Measurements from ENCODE around the gene SLCO2A1.

SLCO2A1 gene

GRCh38 chr3:134060561-134061385 is 31.0 kb upstream of the SLCO2A1 start:
- ChIA-PET POLR2A (no interaction called here), CTCF (interaction anchor here (0.6 to 2.4 kb wide), 8 partner anchors 96 to 398 kb away, joined by 3 to 9 read pairs (median 3); no protein-coding TSS in a partner anchor)
- no peaks in the 10 kb centered on the region for H3K4me1 ChIP-seq (ENCODE audit: control insufficient read depth, insufficient read depth, low read length)

GRCh38 chr3:134059671-134060560 is 30.2 kb upstream of the SLCO2A1 start:
- TF ChIP-seq ZFHX2 (tag by site-specific recombination; conservative IDR thresholded peaks at IDR 0.05) (no peak), ZNF10 (tag by site-specific recombination; IDR thresholded peaks at IDR 0.05) (no peak), ZFP69B (tag by site-specific recombination; IDR thresholded peaks at IDR 0.05) (no peak), ZNF2 (tag by site-specific recombination; IDR thresholded peaks at IDR 0.05) (no peak), ZNF664 (tag by site-specific recombination; IDR thresholded peaks at IDR 0.05) (no peak), ZNF223 (tag by site-specific recombination; IDR thresholded peaks at IDR 0.05) (no peak), BCL11A (tag by site-specific recombination; IDR thresholded peaks at IDR 0.05; ENCODE audit: low read depth) (no peak), ZNF707 (tag by site-specific recombination; IDR thresholded peaks at IDR 0.05) (no peak), ZNF549 (tag by site-specific recombination; IDR thresholded peaks at IDR 0.05) (no peak), ZSCAN30 (tag by site-specific recombination; IDR thresholded peaks at IDR 0.05) (no peak), ZNF280C (tag by site-specific recombination; IDR thresholded peaks at IDR 0.05) (no peak), ZNF629 (tag by site-specific recombination; IDR thresholded peaks at IDR 0.05) (no peak), ELK4 (IDR thresholded peaks at IDR 0.05; ENCODE audit: borderline replicate concordance, low read depth, low read length) (no peak), ZXDB (tag by site-specific recombination; IDR thresholded peaks at IDR 0.05) (no peak), ZNF777 (tag by site-specific recombination; IDR thresholded peaks at IDR 0.05; ENCODE audit: borderline replicate concordance) (no peak), MZF1 (tag by site-specific recombination; IDR thresholded peaks at IDR 0.05; ENCODE audit: borderline replicate concordance) (no peak)
- Histone ChIP-seq H3K4me3 (ENCODE audit: low read depth, low read length) (no peak overlapping the region), H3K36me3 (ENCODE audit: control insufficient read depth in 2 of 2, insufficient read depth in 1 of 2, low read length in 2 of 2) (no peaks in the 10 kb centered on the region), H3K4me1 (ENCODE audit: control insufficient read depth, insufficient read depth, low read length) (no peaks in the 10 kb centered on the region), H3K27ac (ENCODE audit: extremely low read depth, low read depth, low read length) (no peak overlapping the region), H3K9me3 (ENCODE audit: control insufficient read depth, insufficient read depth, low read depth, low read length) (no peaks in the 10 kb centered on the region)
- POLR2A ChIA-PET = no interaction called here
- CTCF ChIA-PET = interaction anchor here (0.6 to 2.4 kb wide), 8 partner anchors 95 to 352 kb away, joined by 3 to 9 read pairs (median 3); no protein-coding TSS in a partner anchor

More at GRCh38 chr3:134060561-134061385, 31.0 kb upstream of the SLCO2A1 start:
- TF ChIP-seq ZNF221 (tag by site-specific recombination; IDR thresholded peaks at IDR 0.05; ENCODE audit: borderline replicate concordance) (no peak), ZNF398 (tag by site-specific recombination; IDR thresholded peaks at IDR 0.05) (no peak), ZIC2 (tag by site-specific recombination; IDR thresholded peaks at IDR 0.05) (no peak), ZFHX2 (tag by site-specific recombination; conservative IDR thresholded peaks at IDR 0.05) (no peak), ZNF423 (tag by site-specific recombination; IDR thresholded peaks at IDR 0.05) (no peak), ZNF174 (tag by site-specific recombination; IDR thresholded peaks at IDR 0.05) (no peak)
- no peaks in the 10 kb centered on the region for H3K9me3 ChIP-seq (ENCODE audit: control insufficient read depth, insufficient read depth, low read depth, low read length)
- no peaks in the 10 kb centered on the region for H3K36me3 ChIP-seq (ENCODE audit: control insufficient read depth in 2 of 2, insufficient read depth in 1 of 2, low read length in 2 of 2)
- H3K27ac ChIP-seq (ENCODE audit: extremely low read depth, low read depth, low read length) = no peak overlapping the region
- H3K4me3 ChIP-seq (ENCODE audit: low read depth, low read length) = no peak overlapping the region
